Urothelium cell line (cell line): ENCODE results near the gene MCAT.
"Not testable (repeated sequence)": the region's sequence is repeated elsewhere in the genome, so short reads cannot be mapped to it uniquely, and the experiment has no call there.

Experiments used
- DNase-seq: peaks from one replicate; pipeline ENCODE4 v3.0.0; 2011; ENCODE audit warnings: low spot score, mixed read lengths
- FAIRE-seq: peaks from 2 replicates; lab custom pipeline; 2011; peaks lifted over from hg19 to GRCh38; lab: Jason Lieb, UNC

The MCAT gene

DNA sequence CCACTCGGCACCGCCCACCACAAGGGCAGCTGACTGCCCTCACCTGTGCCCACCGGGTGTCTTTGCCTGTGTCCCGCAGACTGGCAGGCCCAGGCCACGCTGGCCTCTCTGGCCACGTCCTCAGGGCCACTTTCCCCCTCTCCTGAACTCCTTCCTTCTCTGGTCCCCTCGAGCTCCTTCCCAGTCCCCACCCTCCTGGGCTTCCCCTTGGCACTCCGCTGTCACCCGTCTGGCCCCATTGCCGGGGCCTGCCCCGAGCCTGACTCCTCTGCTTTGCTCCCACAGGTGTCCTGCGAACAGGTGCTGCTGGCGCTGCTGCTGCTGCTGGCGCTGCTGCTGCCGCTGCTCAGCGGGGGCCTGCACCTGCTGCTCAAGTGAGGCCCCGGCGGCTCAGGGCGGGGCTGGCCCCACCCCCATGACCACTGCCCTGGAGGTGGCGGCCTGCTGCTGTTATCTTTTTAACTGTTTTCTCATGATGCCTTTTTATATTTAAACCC lies 14.2 kb downstream of the MCAT start:
- DNase-seq (no peak), FAIRE-seq (no peak)

DNA sequence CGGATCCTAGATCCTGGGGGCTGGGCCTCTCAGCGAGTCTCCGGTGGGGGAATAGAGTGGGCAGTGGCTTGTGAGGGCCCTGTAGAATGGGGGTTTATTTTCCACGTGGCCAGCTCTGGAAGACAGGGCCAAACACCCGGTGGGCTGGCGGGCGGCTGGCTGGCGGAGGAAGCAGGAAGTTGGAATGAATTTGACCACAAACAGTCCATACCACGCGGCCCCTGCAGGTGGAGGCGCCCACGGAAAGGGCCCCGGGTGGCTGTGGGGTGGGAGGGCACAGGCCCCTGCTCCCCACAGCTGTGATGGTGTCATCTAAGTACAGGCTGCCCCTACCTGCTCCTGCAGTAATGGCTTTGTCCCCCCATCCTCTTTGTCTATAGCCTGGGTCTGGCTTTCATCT lies 15.1 kb downstream of the MCAT start:
- FAIRE-seq (peak; percentile 44), DNase-seq (no peak)

DNA sequence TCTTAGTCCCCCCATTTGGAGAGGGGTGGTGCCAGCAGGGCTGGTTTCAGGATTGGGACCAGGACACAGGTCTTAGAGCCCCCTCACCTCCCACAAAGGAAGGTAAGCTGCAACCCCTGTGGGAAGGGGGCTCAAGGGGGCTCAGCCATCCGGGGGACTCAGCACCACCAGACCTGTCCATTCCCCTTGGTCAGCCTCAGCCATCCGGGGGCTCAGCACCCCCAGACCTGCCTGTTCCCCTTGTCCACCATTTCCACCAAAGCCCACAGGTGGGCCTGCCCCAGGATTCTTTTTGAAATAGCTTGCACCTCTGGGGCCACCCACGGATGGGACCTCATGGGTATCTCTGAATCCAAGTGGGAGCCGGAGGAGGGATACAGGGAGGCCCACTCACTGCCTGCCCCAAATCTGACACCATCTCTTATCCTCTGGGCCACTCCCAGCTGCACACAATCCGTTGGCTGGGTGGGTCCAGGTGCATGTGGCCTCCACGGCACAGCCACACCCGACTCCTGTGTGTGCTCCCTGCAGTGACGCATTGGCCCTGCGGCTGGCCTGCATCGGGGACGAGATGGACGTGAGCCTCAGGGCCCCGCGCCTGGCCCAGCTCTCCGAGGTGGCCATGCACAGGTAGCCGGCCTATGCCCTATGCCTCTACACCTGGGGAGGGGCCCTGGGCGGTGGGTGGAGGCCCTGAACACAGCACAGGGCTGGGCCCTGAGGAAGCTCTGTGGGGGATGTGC lies 15.9 kb downstream of the MCAT start:
- DNase-seq (peak; percentile 74), FAIRE-seq (no peak)

DNA sequence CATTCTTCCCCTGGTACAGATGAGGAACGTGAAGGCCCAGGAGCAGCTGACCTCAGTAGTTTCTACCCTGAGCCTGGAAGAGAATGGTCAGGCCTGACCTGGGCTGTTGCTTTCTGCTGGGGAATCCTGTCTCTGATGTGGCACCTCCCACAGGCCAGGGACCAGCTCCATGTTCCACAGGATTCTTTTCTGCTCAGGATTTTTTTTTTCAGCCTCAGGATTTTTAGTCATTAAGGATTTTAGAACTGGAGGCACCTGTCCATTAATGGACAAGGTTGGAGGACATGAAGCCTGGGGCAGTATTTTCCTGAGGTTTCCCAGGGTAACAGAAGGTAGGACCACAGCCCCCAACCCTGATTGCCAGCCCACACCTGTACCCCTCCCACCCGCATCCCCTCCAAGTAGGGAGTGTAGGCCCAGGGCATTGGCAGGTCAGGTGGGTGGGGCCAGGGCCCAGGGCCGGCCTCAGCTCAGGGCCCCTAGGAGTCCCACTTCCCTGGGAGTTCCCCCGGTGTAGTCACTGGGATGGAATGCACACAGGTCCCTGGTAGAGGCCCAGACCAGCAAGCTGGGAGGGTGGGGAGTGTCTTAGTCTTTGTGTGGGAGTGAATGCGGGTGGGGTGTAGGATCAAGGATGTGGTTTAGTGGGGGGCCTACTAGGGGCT lies 16.6 kb downstream of the MCAT start:
- peak; percentile 97 for DNase-seq
- FAIRE-seq: peak; percentile 85

DNA sequence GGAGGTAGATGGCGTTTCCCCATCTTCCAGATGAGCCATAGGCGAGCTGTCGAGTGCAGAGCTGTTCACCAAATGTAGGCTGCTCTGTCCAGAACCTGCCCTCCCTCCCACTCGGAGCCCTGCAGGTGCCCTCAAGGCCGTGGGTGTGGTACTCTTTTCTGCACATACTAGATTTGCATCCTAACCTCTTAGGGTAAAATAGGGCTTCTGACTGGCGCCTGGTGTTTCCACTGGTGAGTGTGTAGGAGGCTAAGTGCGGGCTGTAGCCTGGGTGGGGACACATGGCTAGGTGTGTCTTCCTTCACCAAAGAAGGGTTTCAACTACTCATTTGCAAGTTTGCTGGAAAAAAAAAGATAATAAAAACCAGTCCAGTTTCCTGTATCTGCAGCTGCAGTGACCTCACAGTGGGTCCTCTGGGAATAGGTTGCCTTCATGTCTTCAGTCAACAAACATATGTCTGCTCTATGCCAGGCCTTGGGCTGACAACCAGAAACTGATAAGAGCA lies 24.2 kb downstream of the MCAT start:
- FAIRE-seq: no peak
- DNase-seq: no peak

DNA sequence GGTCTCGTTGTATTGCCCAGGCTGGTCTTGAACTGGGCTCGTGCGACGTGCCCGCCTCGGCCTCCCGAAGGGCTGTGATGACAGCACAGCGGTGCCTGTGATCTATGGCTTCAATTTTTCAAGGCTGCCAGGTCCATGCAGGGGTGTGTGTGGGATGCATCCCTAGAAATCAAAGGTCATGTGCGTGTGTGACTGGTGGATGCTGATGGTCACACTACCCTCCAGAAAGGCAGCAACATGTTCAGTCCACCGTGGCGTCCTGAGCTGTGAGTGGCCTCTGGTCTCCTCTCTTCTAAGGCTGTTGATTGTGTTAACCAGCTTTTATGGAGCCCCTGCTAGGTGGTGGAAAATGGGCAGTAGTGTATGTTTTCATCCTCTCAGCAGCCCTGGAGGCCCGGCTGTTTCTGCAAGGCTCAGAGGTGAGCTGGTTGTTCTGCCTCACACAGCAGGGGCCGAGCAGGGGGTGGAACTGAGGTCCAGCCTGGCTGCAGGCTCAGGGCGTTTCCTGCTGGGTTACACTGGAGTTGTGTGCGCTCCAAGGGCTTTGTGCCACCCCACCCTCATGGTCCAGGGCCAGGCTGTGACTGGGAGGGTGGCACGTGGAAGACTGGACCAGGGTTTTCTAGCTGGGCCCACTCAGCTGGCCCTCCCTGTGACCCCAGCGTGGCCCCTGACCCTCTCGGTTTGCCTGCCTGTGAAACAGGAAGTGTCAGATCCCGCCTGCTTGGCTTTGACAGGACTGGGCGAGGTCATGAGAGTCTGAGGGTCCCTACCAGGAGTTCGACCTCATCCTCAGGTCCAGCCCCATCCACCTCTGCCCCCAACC lies 25.0 kb downstream of the MCAT start:
- FAIRE-seq (no peak), DNase-seq (no peak)

DNA sequence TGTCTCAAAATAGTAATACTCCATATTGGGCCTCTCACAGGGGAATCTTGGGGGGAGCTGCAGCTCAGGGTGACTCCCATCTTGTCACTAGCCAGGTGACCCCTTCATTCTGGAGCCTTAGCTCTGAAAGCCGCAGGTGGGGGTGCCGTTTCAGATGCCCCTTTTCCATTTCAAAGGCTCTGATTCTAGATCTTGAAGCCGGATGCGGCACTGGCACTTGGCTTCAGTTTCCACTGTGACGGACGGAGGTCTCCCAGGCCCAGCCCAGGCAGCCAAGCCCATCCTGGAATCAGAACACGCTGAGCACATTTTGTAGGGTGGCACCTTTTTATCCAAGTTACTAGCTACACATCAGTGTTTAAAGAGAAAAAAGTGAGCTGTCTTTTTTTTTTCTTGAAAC lies 26.3 kb downstream of the MCAT start:
- DNase-seq (no peak), FAIRE-seq (no peak)

DNA sequence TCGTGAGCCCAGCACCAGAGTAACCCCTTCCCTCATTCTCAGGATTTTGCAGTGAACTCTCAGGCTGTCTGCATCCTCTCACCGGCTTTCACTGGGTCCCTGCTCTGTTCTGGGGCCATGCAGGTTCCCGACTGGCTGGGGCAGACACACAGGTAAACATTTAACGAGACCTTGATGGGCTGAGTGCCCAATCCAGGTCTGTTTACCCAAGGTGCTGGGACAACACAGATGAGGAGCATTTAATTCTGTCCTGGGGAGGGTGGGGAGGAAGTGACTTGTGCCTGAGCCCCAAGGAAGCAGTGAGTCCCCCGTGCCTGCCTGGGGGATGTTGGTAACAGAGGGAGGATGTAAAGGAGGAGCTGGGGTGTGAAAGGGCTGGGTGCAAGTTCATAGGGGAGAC lies 28.2 kb downstream of the MCAT start:
- DNase-seq (no peak), FAIRE-seq (no peak)

DNA sequence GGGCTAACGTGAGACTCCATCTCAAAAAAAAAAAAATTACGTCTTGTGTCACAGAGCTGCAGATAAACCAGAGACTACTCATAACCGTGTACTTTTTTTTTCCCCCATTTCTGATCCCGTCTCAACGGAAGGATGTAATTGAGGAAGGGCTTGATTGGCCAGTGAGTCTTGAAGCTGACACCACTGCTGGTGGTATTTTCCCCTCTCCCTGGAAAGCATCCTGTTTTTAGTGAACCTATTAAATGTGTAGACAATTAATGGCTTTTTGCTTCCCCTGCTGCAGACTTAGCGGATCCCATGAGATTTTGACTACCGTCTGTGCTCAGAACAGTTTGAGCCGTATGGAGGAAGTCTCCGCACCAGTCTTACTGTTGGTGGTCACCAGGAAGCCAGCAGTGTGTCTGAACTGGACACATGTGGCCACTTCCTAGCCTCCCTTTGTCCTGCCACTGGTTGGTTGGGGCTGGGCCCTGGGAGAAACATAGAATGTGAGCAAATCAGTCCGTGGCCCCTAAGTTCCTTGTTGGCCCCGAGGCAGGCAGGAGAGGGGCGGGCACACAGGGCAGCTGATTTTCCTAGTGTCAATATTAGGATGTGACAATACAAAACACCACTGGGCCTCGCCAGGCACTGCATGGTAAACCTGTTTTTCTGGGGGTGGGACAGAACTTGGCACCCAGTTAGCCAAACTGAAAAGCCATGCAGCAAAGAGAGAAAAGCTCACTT lies 29.5 kb downstream of the MCAT start:
- FAIRE-seq: no peak
- DNase-seq: no peak

DNA sequence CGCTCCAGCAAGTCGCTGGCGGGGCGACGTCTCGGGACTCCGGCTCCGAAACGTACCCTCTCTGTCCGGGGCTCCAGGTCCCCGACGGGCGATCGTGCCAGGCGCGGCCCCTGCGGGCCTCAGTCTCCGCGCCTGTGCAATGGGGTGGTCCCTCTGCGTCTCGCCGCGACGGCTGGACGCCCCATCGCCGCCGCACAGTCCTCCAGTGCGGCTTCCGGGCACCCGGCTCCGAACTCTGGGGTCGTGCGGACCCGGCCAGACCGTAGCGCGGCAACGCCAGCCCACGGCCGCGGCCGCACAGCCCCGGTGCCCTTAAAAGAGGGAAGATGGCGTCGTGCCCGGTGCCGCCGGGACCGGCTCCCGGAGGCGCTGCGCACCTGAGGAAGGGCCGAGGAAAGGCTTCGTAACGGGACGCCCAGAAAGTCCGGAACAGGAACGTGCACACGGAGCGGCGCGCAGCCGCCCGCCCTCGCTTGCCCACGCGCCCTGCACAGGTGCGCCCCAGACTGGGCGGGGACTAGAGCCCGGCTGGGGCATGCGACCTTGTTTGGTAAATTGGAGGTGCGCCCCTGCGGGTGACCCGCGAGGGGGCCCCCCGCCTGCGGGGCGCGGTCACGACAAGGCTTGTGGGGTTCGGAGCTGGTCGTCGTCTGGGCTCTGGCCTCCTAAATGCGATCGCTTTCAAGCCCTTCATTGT lies 32.1 kb downstream of the MCAT start:
- DNase-seq (no peak), FAIRE-seq (no peak)

DNA sequence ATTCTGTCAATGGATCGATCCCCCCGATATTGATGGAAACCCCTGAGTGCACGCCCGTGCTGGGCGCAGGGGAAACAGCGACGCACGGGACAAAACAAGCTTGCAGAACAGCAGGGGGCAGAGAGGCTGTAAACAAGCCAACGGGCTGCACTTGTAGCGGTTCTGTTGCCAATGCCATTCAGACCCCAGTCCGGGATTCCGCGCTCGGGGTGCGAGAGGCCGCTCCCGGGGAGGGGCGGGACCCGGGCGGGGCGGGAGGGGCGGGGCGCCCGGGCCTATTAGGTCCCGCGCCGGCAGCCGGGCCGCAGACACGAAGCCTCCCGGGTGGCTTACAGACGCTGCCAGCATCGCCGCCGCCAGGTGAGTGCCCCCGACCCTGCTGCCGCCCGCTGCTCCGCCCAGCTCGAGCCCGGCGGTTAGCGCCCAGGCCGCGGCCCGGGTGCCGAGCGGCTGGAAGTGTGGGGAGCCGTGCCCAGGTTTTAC lies 32.7 kb downstream of the MCAT start, which contains the start of gene BIK:
Gene BIK, plus strand, starts transcription at position 307 of the 483 bp plus-strand sequence. CDS start 13,273 bp downstream, outside the sequence.
- no peak for FAIRE-seq
- DNase-seq: peak; percentile 71

DNA sequence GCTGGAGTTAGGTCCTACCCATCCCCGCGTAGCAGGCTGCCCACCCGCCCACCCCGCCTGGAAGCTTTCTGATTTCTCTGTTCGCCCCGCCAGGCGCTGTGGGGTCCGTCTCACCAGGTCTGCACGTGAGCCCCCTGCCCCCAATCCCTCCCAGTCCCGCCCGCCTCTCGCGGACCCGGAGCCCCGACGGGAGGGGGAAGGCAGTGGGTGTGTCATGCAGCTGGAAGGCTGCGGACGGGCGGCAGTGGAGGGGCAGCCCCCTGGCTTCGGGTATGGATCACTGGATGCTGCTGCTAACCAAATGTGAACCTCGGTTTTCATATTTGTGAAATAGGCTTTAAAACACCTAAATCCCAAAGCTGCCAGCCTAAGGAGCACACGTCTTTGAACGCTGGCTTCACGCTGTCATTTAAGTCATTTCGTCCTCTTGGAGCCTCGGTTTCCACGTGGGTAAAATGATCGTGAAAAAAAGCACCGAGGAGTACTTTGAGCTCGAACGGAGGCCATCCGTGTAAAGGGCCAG lies 33.2 kb downstream of the MCAT start:
- FAIRE-seq: no peak
- DNase-seq: no peak

DNA sequence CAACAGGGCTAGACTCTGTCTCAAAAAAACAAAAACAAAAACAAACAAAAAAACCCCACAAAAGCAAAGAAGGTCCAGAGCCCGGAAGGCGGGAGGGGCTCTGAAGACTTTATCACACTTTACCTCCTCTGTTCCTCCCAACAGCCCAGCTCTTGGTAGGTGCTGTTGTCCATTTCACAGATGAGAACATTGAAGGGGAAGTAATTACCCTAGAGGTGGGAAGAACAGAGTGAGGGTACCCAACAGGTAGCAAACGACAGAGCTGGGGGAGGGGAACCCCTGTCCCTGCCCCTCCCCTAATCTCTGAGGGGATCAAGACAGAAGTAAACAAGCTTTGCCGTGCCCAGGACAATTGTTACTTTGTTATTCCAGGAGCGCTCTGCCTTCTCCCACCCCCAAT lies 33.7 kb downstream of the MCAT start:
- no peak for DNase-seq
- FAIRE-seq: no peak

DNA sequence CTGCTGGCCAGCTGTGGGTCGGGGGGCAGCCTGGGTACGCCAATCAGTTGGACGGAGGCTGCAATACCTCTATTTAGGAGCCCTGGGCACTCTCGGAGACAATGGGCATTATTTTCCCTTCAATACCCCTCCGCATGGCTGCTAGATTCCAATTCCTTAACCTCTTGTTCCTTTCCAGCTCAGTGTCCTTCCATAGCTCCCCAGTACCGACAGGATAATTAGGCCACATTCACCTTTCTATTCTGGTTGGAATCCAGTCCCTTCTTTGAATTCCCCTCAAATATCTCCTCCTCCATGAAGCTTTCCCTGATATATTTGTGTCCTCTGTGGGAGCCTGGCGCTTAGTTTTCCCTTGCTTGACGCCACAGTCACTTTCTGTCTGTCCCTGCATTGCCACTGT lies 36.9 kb downstream of the MCAT start:
- FAIRE-seq: no peak

DNA sequence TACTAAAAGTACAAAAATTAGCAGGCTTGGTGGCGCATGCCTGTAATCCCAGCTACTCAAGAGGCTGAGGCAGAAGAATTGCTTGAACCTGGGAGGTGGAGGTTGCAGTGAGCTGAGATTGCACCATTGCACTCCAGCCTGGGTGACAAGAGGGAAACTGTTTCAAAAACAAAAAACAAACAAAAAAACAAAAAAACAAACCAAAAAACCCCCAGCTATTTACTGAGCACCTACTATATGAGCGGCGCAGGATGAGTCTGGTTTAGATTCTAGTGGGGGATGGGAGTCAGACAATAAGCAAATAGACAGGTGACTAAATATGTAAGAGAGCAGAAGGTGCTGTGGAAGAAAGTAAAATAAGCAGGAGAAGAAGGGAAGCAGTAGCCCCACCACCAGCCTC lies 38.2 kb downstream of the MCAT start:
- FAIRE-seq, DNase-seq: not testable (repeated sequence)

More for the DNA sequence above, 36.9 kb downstream of the MCAT start:
- no peak for DNase-seq

DNA sequence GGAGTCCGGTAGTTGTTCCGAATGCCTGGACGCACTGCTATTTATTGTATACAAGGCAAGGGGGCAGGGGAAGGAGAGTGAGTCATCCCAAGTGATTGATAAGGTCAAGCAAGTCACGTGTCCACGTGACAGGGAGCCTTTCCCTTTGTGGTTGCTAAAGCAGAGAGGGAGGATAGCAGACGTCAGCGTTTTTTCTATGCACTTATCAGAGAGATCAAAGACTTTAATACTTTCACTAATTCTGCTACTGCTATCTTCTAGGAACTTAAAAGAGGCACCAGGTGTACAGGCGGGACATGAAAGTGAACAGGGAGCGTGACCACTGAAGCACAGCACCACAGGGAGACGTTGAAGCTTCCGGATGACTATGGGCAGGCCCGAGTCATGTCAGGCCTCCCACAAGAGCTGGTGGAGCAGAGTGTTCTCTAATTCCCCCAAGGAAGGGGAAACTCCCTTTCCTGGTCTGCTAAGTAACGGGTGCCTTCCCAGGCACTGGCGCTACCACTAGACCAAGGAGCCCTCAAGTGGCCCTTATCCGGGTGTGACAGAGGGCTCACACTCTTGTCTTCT lies 39.1 kb downstream of the MCAT start:
- not testable (repeated sequence) for DNase-seq

DNA sequence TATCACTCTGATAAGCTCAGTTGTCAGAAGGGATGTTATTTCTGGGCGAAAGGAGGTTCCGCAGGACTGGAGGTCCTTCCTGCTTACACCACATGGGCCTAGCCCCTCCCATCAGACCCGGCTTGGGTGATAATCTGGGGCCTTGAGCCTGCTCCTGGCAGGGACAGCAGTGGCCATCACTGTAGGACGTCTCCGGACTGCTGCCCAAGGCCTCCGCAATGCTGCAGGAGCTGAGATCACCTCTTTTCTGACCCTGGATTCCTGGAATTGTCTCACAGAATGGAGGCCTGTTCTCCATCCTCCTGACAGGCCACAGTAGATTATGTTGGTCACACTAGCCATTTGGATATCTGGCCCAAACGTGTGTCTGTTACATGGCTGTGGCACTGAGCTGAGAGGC lies 41.9 kb downstream of the MCAT start:
- FAIRE-seq (no peak), DNase-seq (no peak)

More for the DNA sequence above, 39.1 kb downstream of the MCAT start:
- peak; percentile 71 for FAIRE-seq

DNA sequence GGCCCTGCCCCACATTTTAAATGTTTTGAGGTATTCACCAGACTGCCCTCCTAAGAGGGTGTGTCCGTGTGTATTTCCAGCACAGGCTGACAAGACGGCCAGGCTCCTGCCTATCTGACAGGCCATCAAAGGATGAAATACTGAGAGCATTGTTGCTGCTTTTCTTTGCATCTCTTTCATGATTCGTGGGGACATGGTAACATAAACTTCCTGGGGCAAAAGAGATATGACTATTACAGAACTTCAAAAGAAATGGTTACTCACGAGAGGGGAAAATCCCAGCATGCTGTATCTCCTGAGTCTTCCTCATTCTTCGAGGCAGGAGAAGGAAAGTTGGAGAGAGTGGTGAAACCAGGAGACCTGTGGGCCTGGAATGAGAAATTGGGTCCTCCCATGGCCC lies 43.0 kb downstream of the MCAT start:
- no peak for DNase-seq
- no peak for FAIRE-seq

DNA sequence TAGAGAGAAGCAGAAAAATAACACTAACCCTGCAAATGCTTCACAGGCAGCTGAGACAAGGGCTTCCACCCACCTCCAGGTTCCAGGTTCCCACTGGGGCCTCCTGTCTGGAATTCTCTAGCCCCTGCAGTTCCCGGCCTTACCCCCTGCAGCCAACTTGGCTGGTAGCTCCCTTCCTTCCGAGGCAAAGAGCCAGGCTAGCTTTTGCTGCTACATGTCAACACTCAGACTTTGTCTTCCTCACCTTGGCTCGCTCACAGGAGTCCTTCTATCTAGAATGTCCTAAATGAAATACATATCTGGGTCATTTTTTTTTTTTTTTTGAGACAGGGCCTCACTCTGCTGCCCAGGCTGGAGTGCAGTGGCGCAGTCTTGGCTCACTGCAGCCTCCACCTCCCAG lies 44.1 kb downstream of the MCAT start:
- no peak for FAIRE-seq
- no peak for DNase-seq
